ENCODE data around the gene IGSF23.

GRCh38 chr19:44647144-44647543 lies 33.8 kb downstream of the IGSF23 start:
- no peak for TF ChIP-seq CTCF (IDR thresholded peaks at IDR 0.05; ENCODE audit: low read depth, low read length, poor library complexity, severe bottlenecking)
- no peak for TF ChIP-seq EZH2phosphoT487 (IDR thresholded peaks at IDR 0.05; ENCODE audit: borderline replicate concordance, low read length)

All from DOHH2 (cell line).